Measurements from ENCODE around the gene SH2D1A.

GRCh38 chrX:124341396-124342132, 4.8 kb upstream of the SH2D1A start:
- TF ChIP-seq SUZ12 (IDR thresholded peaks at IDR 0.05) = no peak
- no peak for TF ChIP-seq HDGF (IDR thresholded peaks at IDR 0.05; ENCODE audit: borderline replicate concordance)
- TF ChIP-seq FOXK2 (IDR thresholded peaks at IDR 0.05) = no peak
- no peak for TF ChIP-seq ZNF384 (IDR thresholded peaks at IDR 0.05)
- TF ChIP-seq LEF1 (IDR thresholded peaks at IDR 0.05; ENCODE audit: borderline replicate concordance) = no peak
- no peak for TF ChIP-seq NFRKB (IDR thresholded peaks at IDR 0.05)

Measured in HEK293T (cell line).